Astrocyte of the cerebellum (primary cell): ENCODE results near the gene RETSAT.
"Not testable (repeated sequence)": the region's sequence is repeated elsewhere in the genome, so short reads cannot be mapped to it uniquely, and the experiment has no call there.

Experiments
- DNase-seq: peaks from one replicate; pipeline ENCODE4 v3.0.0-alpha.2; 2011; ENCODE audit warnings: low read depth
- H3K4me3 ChIP-seq: 2 replicates; pipeline ENCODE4 v1.5.1; 2011; ENCODE audit warnings: mild to moderate bottlenecking, low read depth, low read length, moderate library complexity
- in situ Hi-C: cut with HindIII; loops from 2 replicates; pipeline ENCODE4 v1.10.0; 2017; ENCODE audit warnings: low sequenced_read_pairs
- TF ChIP-seq, protein P1 (sequence below): IDR thresholded peaks from 2 replicates; pipeline ENCODE4 v1.5.1; 2012; ENCODE audit warnings: low read length, low read depth, moderate library complexity, mild to moderate bottlenecking; ENCODE audit errors: missing control alignments

Gene RETSAT

DNA sequence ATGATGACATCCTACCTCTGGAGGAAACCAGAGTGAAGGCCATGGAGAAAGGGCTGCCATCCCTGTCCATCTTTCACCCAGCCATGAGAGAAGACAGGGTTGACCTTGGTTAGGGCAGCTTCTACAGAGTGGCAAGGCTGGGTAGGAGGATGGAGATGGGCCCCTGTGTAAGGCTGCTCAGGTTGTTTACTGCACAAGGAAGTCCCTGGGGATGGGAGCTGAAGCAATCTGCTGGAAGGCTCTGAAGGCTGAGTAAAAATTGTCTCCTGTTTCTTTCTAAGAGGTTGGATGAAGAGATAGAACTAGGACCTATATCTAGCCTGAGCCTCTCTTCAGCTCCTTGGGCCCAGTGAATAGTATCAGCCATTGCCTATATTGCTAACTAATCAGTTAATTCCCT, 14.6 kb upstream of the RETSAT start:
- in situ Hi-C loops, result no loop called here
- no peak for DNase-seq
- TF ChIP-seq, protein P1, sequence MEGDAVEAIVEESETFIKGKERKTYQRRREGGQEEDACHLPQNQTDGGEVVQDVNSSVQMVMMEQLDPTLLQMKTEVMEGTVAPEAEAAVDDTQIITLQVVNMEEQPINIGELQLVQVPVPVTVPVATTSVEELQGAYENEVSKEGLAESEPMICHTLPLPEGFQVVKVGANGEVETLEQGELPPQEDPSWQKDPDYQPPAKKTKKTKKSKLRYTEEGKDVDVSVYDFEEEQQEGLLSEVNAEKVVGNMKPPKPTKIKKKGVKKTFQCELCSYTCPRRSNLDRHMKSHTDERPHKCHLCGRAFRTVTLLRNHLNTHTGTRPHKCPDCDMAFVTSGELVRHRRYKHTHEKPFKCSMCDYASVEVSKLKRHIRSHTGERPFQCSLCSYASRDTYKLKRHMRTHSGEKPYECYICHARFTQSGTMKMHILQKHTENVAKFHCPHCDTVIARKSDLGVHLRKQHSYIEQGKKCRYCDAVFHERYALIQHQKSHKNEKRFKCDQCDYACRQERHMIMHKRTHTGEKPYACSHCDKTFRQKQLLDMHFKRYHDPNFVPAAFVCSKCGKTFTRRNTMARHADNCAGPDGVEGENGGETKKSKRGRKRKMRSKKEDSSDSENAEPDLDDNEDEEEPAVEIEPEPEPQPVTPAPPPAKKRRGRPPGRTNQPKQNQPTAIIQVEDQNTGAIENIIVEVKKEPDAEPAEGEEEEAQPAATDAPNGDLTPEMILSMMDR, result no peak
- no peak overlapping the region for H3K4me3 ChIP-seq

DNA sequence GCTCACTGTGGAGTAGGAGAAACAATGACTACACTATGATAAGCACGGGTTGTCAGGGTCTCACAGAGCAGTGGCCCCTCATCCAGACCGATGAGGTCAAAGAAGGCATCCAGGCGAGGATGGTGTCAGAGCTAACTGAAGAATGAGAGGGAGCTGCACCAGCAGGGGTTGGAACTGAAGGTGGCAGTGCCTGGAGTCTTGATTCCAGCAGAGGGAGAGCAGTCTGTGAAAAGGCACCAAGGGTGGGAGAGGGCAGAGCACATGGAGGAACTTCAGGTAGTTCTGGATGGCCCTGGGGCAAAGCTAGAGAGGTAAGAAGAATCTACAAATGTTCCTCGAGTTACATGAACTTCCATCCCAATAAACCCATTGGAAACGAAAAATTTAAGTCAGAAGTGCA, 12.9 kb upstream of the RETSAT start:
- H3K4me3 ChIP-seq, result no peak overlapping the region
- in situ Hi-C loops, result no loop called here
- TF ChIP-seq, protein P1, result no peak
- no peak for DNase-seq

DNA sequence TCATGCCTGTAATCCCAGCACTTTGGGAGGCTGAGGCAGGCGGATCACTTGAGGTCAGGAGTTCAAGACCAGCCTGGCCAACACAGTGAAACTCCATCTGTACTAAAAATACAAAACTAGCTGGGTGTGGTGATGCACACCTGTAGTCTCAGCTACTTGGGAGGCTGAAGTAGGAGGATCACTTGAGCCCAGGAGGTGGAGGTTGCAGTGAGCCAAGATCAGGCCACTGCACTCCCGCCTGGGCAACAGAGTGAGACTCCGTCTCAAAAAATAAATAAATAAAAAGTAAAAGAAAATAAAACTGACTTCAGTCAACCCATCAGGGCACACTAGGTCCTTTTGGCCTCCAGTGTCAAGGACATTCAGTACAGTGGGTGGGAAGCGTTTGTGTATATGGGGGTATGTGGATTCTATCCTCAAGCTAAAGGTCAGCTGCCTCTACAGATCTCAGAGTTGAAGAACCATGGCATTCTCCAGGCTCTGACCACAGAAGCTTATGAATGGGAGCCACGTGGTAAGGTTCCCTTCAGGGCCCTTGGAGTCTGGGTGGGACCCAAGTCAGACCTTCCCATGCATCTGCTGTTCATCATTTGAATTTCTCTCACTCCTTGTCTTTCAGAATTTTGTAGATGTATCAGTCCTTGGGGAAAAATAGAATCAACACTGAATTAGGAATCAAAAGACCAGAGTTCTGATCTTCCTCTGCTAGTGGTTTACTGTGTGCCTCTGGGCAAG, 8.5 kb upstream of the RETSAT start:
- DNase-seq, in situ Hi-C loops, H3K4me3 ChIP-seq: not testable (repeated sequence)

DNA sequence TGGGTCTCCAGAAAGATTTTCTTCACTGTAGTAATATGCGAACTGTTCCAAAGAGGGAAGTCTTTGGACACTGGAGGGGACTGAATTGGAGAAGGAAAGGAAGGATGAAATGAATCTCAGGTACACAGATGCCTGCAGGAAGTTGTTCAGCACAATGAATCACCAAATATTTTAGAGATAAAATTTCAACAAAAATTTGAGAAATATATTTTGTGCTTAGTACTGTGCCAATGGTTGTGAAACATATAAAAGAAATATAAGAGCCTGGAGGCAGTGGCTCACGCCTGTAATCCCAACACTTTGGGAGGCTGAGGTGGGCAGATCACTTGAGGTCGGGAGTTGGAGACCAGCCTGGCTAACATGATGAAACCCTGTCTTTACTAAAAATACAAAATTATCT, 3.4 kb upstream of the RETSAT start:
- TF ChIP-seq, protein P1, result no peak
- in situ Hi-C loops, result no loop called here
- DNase-seq, result no peak
- no peak overlapping the region for H3K4me3 ChIP-seq

DNA sequence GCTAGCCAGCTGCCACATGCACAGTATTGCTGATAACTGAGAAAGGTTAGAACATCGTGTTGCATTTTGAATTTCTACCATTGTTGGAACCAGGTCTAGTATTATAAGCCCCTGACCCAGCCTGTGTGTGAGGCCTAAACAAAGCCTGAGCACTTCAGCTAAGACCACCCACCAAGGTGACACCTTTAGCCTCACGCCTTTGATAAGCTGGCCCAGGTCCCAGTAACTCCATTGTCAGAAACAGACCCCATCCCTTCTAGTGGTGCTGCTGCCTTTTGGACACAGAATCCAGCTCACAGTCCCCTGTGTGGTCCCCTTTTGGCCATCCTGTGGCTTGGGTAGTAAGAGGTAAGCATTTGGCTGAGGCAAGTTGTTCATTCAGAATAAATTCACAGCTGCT, 1.9 kb upstream of the RETSAT start:
- no peak overlapping the region for H3K4me3 ChIP-seq
- in situ Hi-C loops, result no loop called here

DNA sequence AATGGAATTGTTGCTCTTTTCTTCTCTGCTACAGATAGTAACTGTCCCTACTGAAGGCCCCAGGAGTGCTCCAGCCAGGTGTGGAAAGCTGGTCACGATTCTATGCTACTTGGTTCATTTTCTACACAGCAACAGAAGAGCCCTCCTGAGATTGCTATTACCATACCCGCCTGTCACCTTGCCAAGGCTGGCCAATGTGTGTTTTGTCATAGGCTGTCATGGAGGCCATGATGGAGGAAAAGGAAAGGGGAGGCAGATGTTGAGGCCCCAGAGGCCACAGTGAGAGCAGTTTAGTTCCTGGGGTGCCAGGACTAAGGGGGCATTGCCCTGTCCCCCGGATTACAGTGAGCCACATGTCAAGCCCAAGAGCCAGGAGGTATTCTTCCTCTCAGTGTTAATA, 1.2 kb upstream of the RETSAT start:
- in situ Hi-C loops, result no loop called here
- no peak for DNase-seq

More for the DNA sequence above, 1.9 kb upstream of the RETSAT start:
- TF ChIP-seq, protein P1, result no peak
- DNase-seq, result no peak

DNA sequence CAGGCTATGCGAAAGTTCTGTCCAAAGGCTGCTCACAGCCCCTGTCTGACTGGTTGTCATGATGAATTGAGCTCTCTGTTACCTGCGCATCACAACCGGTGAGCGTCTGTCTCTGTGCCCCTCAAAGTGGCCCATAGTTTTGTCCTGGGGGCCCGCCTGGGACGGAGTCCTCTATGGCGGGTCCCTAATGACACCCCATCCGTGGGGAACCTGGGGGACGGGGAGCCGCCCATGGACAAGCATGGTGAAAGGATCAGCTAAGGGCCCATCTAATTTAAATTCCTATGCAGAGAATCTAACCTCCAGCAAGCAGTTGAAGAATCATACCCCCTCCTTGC, 714 bp upstream of the RETSAT start:
- TF ChIP-seq, protein P1, result no peak
- no peak for DNase-seq
- H3K4me3 ChIP-seq, result peak overlapping the region; percentile 76
- in situ Hi-C loops, result no loop called here

More for the DNA sequence above, 1.2 kb upstream of the RETSAT start:
- peak overlapping the region; percentile 76 for H3K4me3 ChIP-seq
- TF ChIP-seq, protein P1, result no peak
